Kidney glomerular epithelial cell (primary cell): ENCODE data around the gene CHST8.
"Not testable (repeated sequence)": the region's sequence is repeated elsewhere in the genome, so short reads cannot be mapped to it uniquely, and the experiment has no call there.

Source experiments
- DNase-seq: peaks from one replicate; lab custom pipeline; 2025; lab: John Stamatoyannopoulos, UW

Gene CHST8

DNA sequence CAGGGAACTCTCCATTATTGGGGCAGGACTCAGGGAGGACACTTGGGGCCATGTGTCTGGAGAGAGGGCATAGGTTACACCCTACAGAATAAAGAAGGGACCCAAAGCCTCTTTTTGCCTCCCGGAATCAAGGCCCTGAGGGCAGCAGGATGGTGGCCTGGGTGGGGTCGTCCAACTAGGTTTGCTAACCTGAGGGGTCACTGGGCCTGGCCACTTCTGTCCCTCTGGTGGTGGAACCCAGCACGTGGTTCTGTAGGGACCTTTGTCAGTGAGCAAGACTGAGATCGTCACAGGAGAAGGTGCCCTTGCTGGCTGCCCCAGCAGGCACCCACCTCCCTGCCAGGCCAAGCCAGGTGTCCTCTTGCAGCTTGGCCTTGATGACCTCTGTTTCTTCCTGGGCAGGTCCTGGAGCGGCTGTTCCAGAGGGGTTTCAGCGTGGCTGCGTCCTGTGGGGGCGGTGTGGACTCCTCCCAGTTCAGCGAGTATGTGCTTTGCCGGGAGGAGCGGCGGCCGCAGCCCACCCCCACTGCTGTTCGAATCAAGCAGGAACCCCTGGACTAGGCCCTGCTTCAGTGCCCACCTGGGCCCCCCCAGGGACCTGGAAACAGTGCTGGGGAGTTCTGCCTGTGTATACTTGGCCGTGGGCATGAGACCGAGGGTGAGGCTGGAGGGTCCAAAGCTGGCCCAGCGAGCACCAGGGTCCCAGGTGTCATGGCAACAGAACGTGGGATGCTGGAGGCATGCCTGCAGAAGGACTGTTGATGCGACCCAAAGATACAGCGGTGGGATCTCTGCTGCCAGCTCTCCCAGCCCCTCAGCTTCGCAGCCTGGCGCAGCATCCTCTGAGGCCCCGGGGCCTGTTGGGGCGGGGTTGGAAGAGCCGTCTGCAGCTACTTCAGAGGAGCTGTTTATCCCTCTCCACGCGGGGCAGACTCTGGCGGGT lies 190.9 kb downstream of the CHST8 start:
- no peak for DNase-seq

DNA sequence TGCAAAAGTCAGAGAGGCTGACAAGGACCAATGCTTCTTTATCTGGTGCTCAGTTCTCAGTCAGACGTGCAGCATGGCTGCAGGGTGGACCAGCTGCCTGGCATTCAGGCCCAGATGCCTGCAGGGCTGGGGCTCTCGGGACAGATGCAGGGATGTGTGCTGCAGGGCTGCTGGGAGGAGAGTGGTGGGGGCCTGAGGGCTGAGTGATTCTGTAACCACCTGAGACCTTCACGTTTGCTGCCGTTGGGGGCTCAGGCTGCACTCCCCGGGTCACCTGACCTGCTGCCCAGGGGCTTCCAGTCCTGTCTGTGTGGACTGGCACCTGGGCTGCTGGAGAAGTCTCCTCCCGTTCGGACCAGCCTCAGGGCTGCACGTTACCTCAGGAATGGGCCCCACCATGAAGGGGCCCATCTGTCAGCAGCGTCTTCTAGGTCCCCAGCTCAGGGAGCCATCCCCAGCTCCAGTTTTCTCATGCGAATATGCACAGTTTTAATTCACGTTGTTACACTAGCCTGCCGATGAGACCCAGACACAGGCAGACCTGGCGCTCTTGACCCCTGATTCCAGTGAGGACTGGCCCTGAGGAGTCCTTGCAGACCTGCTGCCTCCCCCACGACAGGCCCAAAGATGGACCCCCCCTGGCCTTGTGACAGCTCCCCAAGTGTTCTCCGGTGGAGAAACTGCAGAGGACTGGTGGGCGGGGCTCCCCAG lies 191.8 kb downstream of the CHST8 start:
- DNase-seq = no peak

GRCh38 chr19:33814181-33815165 lies 192.7 kb downstream of the CHST8 start:
- no peak for DNase-seq

DNA sequence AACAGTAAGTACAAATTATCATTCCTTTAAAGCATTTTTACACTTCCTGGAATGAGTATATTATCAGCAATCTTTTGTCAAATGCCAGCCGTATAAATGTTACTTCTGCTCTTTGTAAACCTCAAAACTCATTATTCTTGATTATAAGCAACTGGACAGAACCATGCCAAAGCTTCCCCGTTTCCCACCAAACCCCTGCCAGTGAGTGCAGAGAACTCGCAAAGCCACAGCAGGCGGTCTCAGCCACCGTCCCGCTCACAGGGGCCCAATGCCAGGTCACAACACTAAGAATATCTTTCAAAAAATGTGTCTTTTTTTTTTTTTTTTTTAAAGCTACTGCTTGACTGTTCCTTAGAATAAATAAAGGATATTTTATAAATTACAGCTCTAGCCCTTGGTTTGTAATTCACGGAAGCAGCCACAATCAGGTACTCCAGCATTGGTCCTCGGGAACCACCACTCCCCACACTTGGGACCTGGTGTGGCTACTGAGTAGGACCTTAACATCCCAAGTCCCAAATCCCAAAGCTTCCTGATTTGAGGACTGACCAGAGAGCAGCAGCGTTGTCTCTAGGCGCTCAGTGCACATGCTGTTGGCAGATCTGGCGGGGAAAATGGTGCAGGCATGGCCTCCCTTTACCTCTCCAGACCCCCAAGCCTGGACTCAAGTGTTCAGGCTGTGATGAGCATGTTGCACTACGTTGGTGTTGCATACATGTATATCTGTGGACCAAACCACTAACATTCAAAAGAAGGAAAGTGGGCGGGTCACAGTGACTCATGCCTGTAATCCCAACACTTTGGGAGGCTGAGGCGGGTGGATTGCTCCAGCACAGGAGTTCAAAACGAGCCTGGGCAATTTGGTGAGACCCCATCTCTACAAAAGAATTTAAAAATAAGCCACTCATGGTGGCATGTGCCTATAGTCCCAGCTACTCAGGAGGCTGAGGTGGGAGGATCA lies 193.9 kb downstream of the CHST8 start:
- no peak for DNase-seq

DNA sequence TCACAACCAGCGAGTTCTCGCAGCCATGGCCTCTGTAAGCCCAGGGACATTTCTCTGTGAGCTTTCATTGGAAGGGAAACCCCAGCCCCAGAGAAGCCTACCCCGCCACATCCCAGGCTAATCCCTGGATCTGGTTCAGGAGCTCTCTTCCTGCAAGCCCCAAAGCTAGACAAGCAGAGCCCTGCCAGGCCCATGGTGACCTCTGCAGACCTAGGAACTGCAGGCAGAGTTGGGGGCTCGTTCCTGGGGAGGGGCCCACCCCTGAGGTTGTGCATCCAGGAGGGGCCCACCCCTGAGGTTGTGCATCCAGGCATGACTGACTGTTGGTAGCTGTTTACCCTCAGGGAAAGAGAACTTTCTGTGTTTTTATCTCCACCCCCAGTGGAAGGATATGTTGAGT lies 196.7 kb downstream of the CHST8 start:
- no peak for DNase-seq

GRCh38 chr19:33819078-33819477 lies 197.3 kb downstream of the CHST8 start:
- DNase-seq = not testable (repeated sequence)

DNA sequence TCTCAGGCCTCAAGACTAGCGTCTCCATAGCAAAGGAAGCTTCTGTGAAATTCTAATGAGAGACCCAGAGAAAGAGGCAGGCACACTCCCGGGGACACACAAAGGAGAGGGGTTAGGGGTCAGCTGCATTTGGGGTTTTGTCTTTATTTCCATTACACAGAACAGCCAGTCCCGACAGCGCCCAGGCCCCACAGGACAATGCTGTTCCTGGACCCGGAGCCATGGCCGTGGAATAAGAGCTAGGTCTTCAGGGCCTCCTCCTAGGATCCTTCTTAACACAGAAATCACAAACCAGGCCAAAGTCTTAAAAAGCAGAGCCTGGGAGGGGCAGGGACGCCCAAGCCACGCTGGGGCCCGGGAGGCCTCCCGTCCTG lies 197.7 kb downstream of the CHST8 start:
- DNase-seq = no peak

- peak; percentile 5 for DNase-seq
These were observed 198.4 kb downstream of the CHST8 start for GRCh38 chr19:33819880-33820781.

GRCh38 chr19:33821871-33822270 lies 200.1 kb downstream of the CHST8 start:
- DNase-seq = no peak
